Measurements from ENCODE around the gene NDUFAF7. TPM values are rescaled to one million over a fixed set of nuclear protein-coding genes. Genes with fewer than 3 reads are reported as not detected.
"Not testable (repeated sequence)": the region's sequence is repeated elsewhere in the genome, so short reads cannot be mapped to it uniquely, and the experiment has no call there.

Gene NDUFAF7
- total and polyA plus RNA-seq, 2 of the 13 experiments (the other 11 are each of a cell fraction or from before 2014, with no cell fraction given): 27.0 to 40.8 TPM

- POLR2A ChIA-PET; H3K4me1 ChIP-seq (ENCODE audit: insufficient read depth, low read length); intact Hi-C loops (cut with micrococcal nuclease; ENCODE audit: unreplicated experiment); H3K4me2 ChIP-seq (ENCODE audit: low read depth, low read length); H4K20me1 ChIP-seq (ENCODE audit: insufficient read depth, low read length); H3K9ac ChIP-seq (ENCODE audit: insufficient read depth, low read depth, low read length); H3K27me3 ChIP-seq (ENCODE audit: control insufficient read depth in 1 of 2, insufficient read depth in 2 of 2, low read length in 2 of 2); CTCF ChIA-PET (ENCODE audit: low intra/inter-chr PET ratio, low total read pairs); ATAC-seq; in situ Hi-C loops (cut with HindIII; ENCODE audit: extremely low pct_ligation_motif_present, low pct_unique_long_range_greater_than_20kb); FAIRE-seq; H3K4me3 ChIP-seq (replicated peaks in 1 of 3; ENCODE audit: insufficient read depth in 1 of 3, low read depth in 2 of 3, low read length in 3 of 3); H3K27ac ChIP-seq (ENCODE audit: extremely low read length, insufficient read depth, low read length); DNase-seq (ENCODE audit: low spot score); H2AFZ ChIP-seq (ENCODE audit: low read length); BruUV-seq (replicated peaks): not testable (repeated sequence)
- WGBS (ENCODE audit: low lambda C conversion rate): 86% methylated on average over 8 of the region's 8 CpGs
- H3K9me3 ChIP-seq (ENCODE audit: low read length): peaks cover 30% of the 10 kb centered on the region
- peaks cover 14 to 85% of the 10 kb centered on the region in 2 experiments for H3K36me3 ChIP-seq (replicated peaks in 1 of 2; ENCODE audit: control insufficient read depth in 1 of 2, insufficient read depth in 2 of 2, low read length in 2 of 2)
- peaks cover 50% of the 10 kb centered on the region for H3K79me2 ChIP-seq (ENCODE audit: insufficient read depth, low read length)
- peak; percentile 34; the same call in 1 of the 2 replicates for TF ChIP-seq RBFOX2 (IDR thresholded peaks at IDR 0.05; ENCODE audit: low read depth, low read length)
Measured at GRCh38 chr2:37205071-37205661, 26.3 kb upstream of the NDUFAF7 start.

- Histone ChIP-seq H4K20me1 (ENCODE audit: insufficient read depth, low read length) (peaks cover 4% of the 10 kb centered on the region; the same call in 1 of the 2 replicates), H3K9ac (ENCODE audit: insufficient read depth, low read depth, low read length) (no peak overlapping the region), H3K36me3 (replicated peaks in 1 of 2; ENCODE audit: control insufficient read depth in 1 of 2, insufficient read depth in 2 of 2, low read length in 2 of 2) (peaks cover 15 to 85% of the 10 kb centered on the region in 2 experiments), H3K9me3 (ENCODE audit: low read length) (peaks cover 30% of the 10 kb centered on the region), H3K79me2 (ENCODE audit: insufficient read depth, low read length) (peaks cover 48% of the 10 kb centered on the region), H3K4me1 (ENCODE audit: insufficient read depth, low read length) (no peaks in the 10 kb centered on the region), H3K4me2 (ENCODE audit: low read depth, low read length) (no peak overlapping the region), H3K4me3 (replicated peaks in 1 of 3; ENCODE audit: insufficient read depth in 1 of 3, low read depth in 2 of 3, low read length in 3 of 3) (no peak overlapping the region), H3K27ac (ENCODE audit: extremely low read length, insufficient read depth, low read length) (no peak overlapping the region), H3K27me3 (ENCODE audit: control insufficient read depth in 1 of 2, insufficient read depth in 2 of 2, low read length in 2 of 2) (no peaks in the 10 kb centered on the region), H2AFZ (ENCODE audit: low read length) (no peak overlapping the region)
- TF ChIP-seq MAZ (IDR thresholded peaks at IDR 0.05; ENCODE audit: borderline replicate concordance, low read depth, low read length): no peak
- no peak for TF ChIP-seq MAZ (CRISPR knock-in tag; IDR thresholded peaks at IDR 0.05; ENCODE audit: low read depth)
- TF ChIP-seq NCOR1 (IDR thresholded peaks at IDR 0.05; ENCODE audit: borderline replicate concordance, low read length): no peak
- no peak for TF ChIP-seq ZNF607 (CRISPR knock-in tag; IDR thresholded peaks at IDR 0.05; ENCODE audit: borderline replicate concordance)
- TF ChIP-seq MLXIP (CRISPR knock-in tag; IDR thresholded peaks at IDR 0.05; ENCODE audit: borderline replicate concordance): 0 out of 2 replicates have a peak, but pooled peaks have one; percentile 25
- BruUV-seq (replicated peaks): no TSS peak
- ATAC-seq (no peak), DNase-seq (ENCODE audit: low spot score) (no peak), FAIRE-seq (no peak)
- 97% methylated on average over 5 of the region's 5 CpGs for WGBS (ENCODE audit: low lambda C conversion rate)
- in situ Hi-C loops (cut with HindIII; ENCODE audit: extremely low pct_ligation_motif_present, low pct_unique_long_range_greater_than_20kb): no loop called here
- ChIA-PET POLR2A (interaction anchor here (0.7 kb wide), 1 partner anchor 26 kb away, joined by 3 read pairs; the partner anchor contains the start of gene NDUFAF7), CTCF (ENCODE audit: low intra/inter-chr PET ratio, low total read pairs) (no interaction called here)
- intact Hi-C loops (cut with micrococcal nuclease; ENCODE audit: unreplicated experiment): no loop called here
Measured at GRCh38 chr2:37205689-37206341, 25.6 kb upstream of the NDUFAF7 start.

- 97% methylated on average over 2 of the region's 2 CpGs for WGBS (ENCODE audit: low lambda C conversion rate)
- not testable (repeated sequence) for BruUV-seq (replicated peaks); ATAC-seq
Measured at GRCh38 chr2:37206760-37207159, 24.7 kb upstream of the NDUFAF7 start.

More at GRCh38 chr2:37206760-37207159, 24.7 kb upstream of the NDUFAF7 start:
- H3K9ac ChIP-seq (ENCODE audit: insufficient read depth, low read depth, low read length); intact Hi-C loops (cut with micrococcal nuclease; ENCODE audit: unreplicated experiment); H3K4me2 ChIP-seq (ENCODE audit: low read depth, low read length); FAIRE-seq; CTCF ChIA-PET (ENCODE audit: low intra/inter-chr PET ratio, low total read pairs); H3K27ac ChIP-seq (ENCODE audit: extremely low read length, insufficient read depth, low read length); H3K4me3 ChIP-seq (replicated peaks in 1 of 3; ENCODE audit: insufficient read depth in 1 of 3, low read depth in 2 of 3, low read length in 3 of 3); DNase-seq (ENCODE audit: low spot score); H4K20me1 ChIP-seq (ENCODE audit: insufficient read depth, low read length); in situ Hi-C loops (cut with HindIII; ENCODE audit: extremely low pct_ligation_motif_present, low pct_unique_long_range_greater_than_20kb); H2AFZ ChIP-seq (ENCODE audit: low read length); H3K4me1 ChIP-seq (ENCODE audit: insufficient read depth, low read length); H3K27me3 ChIP-seq (ENCODE audit: control insufficient read depth in 1 of 2, insufficient read depth in 2 of 2, low read length in 2 of 2): not testable (repeated sequence)
- Histone ChIP-seq H3K36me3 (replicated peaks in 1 of 2; ENCODE audit: control insufficient read depth in 1 of 2, insufficient read depth in 2 of 2, low read length in 2 of 2) (peaks cover 16 to 87% of the 10 kb centered on the region in 2 experiments), H3K79me2 (ENCODE audit: insufficient read depth, low read length) (peaks cover 46% of the 10 kb centered on the region), H3K9me3 (ENCODE audit: low read length) (peaks cover 30% of the 10 kb centered on the region)
- POLR2A ChIA-PET: interaction anchor here (0.7 kb wide), 2 partner anchors 10 to 25 kb away, joined by 3 read pairs; partner anchors contain the start of gene NDUFAF7
